SK-N-MC (cell line): ENCODE measurements around the gene RNF126.

Experiments
- EZH2 ChIP-seq: fragments of 200-600 bp; sonication (generic); IDR thresholded peaks from one replicate; pipeline ENCODE4 v1.6.1; 2017; ENCODE audit warnings: antibody characterized with exemption
- POLR2AphosphoS5 ChIP-seq: IDR thresholded peaks from 2 replicates; pipeline ENCODE4 v1.6.1; 2012; ENCODE audit warnings: mild to moderate bottlenecking, low read depth, low read length, borderline replicate concordance

DNA sequence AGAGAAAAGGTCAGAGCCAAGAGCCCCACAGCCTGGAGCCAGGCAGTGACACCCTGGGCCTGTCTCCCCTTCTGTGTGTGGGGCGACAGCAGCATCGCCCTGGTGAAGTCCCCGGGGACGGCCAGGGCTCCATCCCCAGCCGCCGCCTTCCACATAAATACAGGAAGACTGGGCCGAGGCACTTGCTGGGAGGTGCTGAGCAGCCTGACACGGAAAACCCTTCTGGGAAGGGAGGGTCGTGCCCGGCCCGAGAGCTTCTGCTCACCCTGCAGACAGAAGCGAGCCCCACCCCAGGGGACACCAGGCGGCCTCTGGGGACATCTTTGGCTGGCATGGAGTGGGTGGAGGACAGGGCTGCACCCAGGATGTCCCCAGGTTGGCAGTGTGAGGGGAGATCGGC, 18.2 kb downstream of the RNF126 start:
- TF ChIP-seq EZH2 (no peak), POLR2AphosphoS5 (no peak)
